GM20431 (cell line): Measurements from ENCODE around the gene KAT6B.
"Not testable (repeated sequence)": the region's sequence is repeated elsewhere in the genome, so short reads cannot be mapped to it uniquely, and the experiment has no call there.

Source experiments
- in situ Hi-C: fragments of 300-500 bp; cut with MseI, MboI; formaldehyde crosslinking; loops from one replicate; pipeline ENCODE4 v1.15.0; 2020; ENCODE audit warnings: low sequenced_read_pairs; ENCODE audit not compliant: unreplicated experiment

KAT6B gene

GRCh38 chr10:74912682-74913081 is 86.3 kb downstream of the KAT6B start:
- in situ Hi-C loops, result no loop called here

- in situ Hi-C loops, result no loop called here
Observed at GRCh38 chr10:74913377-74913979, 87.1 kb downstream of the KAT6B start.

DNA sequence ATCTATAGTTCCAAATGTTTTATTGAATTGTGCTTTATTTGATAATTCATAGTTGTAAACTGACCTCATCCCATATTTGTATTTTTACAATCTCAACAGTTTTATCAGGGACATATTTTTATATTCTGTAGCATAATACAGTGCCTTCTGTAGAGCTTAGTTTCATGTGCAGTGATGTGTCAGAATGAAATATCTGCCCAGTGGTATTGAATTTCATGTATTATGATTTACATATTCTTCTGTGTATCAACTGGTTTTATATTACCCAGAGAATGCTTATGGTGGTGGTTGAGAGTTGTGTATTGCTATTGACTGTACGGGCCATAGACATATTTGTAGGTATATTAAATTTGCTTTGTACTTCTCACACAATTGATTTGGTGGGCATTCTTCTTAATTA is 89.9 kb downstream of the KAT6B start:
- in situ Hi-C loops, result no loop called here

DNA sequence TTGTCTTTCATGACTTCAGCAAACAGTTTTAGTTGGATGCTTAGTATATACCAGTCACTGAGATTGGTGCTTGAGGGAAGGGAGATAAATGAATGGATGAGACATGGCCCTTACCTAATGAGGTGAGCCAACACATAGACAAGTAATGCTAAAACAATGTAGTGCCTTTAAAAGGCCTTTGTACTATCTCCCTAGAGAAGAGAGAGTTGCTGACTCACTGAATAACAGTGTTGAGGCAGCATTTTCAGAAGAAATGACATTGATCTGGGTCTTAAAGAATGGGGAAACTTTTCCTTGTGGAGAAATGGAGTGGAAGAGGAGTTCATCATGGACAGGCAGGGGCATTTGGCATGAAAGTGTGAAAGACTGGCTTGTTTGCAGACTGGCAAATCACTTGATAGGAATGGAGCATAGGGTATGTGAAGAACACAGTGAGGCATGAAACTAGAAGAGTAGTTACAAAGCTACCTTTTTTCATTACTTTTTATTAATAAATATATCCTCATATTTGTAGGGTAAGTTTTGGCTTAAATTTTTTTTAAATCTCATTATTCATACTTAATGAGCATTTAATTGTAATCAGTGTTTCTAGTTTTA is 91.2 kb downstream of the KAT6B start:
- in situ Hi-C loops, result no loop called here

DNA sequence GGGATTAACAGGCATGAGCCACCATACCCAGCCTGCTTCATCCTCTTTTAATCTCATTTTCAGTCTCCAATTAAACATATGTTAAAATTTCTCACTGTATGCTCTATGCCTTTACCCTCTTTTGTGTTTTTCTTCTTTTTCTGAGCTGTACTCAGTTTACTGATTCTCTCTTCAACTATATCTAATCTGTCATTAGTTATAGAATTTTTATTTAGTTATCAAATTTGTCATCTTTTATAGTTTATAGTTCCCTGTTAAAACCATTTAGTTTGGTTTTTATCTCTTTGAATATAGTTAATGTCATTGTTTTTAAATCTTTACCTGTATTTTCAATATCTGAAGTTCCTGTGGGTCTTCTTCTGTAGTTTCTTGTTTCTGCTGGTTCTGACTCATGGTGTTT is 93.3 kb downstream of the KAT6B start:
- in situ Hi-C loops, result no loop called here

- in situ Hi-C loops, result not testable (repeated sequence)
Observed at GRCh38 chr10:74921070-74921469, 94.7 kb downstream of the KAT6B start.

DNA sequence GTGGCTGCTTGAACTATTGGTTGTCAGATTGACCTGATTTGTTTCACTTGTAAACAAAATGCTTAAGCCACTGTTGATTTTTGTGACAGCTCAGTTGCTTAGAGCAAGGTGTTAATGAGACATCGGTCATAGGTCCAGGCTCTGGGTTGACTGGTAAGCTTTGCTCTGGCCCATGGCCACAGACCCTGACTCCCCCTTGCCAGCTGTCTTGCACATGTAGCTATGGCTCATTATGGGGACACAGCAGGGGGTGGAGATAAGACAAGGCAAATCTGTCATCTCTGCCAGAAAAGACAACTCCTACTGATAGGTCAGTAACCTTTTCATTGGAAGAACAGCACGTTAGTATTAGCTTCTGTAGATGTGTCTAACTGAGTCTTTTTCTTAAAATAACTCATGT is 95.3 kb downstream of the KAT6B start:
- in situ Hi-C loops, result no loop called here

GRCh38 chr10:74922921-74923320 is 96.5 kb downstream of the KAT6B start:
- in situ Hi-C loops, result no loop called here

- in situ Hi-C loops, result no loop called here
Observed at GRCh38 chr10:74923556-74923955, 97.2 kb downstream of the KAT6B start.

DNA sequence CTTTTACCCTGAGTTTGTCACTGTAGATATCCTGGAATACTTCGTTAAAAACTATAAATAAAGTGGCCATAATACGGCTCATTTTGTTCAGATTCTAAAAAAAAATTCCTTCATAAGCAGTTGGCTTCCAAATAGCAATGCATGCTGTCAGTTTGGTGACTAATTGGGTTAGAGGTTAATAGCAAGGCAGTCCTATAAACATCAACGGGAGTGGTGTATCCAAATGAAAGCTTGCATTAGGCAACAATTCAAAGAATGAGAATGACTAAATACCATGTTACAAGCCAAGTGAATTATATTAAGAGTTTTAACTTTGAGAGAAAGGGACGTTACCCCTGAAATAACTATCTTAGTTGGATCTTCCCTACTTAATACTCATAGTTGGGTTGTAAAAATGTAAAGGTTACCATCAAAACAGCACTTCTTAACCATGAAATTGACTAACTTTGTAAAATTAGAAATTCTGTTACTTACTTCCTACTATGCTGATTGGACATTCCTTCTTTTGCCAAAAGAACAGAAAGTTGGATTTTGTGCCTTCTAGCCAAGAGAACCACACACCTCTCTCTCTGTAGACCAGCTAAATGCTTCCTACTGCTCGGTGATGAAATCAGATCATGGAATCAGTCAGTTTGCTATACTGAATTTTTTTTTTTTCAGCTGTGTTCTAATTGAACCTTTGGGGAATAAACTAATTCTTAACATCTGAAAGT is 98.0 kb downstream of the KAT6B start:
- in situ Hi-C loops, result no loop called here

DNA sequence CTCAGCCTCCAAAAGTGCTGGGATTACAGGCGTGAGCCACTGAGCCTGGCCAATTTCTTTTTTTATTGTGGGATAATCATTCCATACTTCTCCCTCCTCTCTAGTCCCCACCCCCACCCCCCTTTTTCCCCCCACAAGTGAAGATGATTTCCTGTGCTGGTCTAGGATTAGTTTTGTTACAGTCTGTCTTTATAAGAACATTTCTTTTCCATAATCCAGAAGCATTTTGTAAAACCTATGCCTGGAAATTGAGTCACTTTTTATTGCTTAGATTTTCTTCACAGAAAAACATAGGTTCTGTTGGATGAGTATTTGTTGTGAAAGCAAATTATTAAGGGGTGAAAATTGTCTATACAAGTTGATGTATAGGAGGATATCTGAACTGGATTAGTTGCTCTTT is 98.9 kb downstream of the KAT6B start:
- in situ Hi-C loops, result no loop called here

GRCh38 chr10:74925708-74926107 is 99.3 kb downstream of the KAT6B start:
- in situ Hi-C loops, result no loop called here

DNA sequence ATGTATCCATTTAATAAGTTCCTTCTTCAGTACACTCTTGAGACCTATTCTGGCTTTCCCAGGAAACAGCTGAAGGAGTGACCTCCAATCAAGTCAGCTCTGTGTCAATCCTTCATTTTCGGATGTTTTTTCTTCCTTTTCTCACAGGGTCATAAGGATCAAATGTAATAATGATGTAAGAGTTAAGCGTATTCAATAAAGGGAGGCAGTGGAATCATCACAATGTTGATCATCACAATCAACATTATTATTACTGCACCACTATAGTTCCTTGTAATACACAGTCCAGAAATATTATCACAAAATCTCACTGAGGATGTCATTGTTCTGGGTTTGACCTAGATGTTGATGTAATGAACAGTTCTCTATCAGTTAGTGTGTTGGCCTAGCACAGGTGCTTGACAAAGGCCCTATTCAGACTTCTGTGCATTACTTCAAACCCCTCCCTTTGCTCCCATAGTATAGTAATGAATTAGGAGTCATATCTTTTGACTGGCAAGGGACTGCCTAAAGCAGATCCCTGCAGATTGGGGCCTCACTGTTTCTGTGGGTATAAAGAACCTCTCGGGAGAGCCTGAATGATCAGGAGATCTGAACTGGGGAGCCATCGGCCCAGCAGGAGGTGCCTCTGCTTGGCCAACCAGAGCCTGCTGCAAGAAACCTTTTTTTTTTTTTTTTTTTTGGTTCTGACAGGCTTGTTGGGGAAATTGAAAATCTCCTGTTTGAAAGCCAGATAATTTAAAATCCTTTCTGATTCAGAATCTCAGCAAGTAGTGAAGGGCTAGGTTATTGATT is 100.6 kb downstream of the KAT6B start:
- in situ Hi-C loops, result no loop called here

GRCh38 chr10:74927701-74928100 is 101.3 kb downstream of the KAT6B start:
- in situ Hi-C loops, result no loop called here

DNA sequence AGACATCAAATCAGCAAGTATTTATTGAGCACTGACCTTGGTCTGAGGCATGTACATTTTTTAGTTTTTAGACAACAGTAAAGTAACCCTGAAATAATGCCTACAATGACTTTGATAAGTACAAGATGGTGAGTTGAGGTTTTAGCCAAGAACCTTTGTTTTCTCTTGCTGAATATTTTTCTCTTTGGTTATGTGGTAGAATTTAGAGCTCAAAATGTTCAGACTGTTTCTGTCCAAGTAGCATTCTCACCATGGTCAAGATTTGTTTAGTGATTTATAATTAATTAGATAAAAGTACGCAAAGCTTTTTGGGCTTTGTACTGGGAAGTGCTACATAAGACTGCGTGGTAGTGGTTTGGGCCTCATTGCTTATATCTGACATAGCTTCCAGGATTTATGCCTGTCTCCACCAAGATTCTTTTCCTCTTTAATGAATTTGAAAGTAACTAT is 102.4 kb downstream of the KAT6B start:
- in situ Hi-C loops, result no loop called here

DNA sequence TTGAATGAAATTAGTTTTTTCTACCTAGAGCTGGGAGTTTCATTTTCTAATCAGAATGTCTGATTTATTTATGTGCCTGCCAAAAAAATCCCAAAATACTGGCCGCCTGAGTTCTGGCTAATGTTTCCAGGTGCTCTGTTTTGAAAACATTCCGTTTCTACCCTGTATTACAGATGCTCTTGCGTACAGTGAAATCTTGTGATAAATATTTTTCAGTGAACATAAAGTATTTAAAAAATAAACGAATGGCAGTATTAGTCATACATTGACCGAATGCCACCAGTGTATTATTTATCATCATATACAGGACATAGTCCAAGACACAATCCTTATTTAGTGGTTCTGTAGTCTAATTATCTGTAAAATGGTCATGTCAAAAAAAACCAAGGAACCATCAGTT is 102.8 kb downstream of the KAT6B start:
- in situ Hi-C loops, result no loop called here

DNA sequence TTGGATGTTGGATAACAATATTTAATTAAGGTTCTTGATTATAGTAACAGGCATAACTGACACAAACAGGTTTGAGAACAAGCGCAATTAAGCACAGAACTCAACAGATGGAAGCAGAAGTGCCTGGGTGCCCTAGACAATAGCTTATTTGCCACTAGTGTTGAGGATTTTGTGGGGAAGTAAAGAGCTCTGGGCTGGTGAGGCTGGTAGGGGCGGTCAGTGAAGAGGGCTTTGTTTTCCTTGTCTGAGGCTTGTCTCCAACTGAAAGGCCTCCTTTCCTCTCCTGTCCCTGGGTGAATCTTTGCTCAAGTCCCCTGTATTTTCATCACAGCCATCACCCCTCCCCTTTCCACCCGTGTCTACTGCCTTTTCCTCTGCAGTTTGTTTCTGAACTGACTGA is 104.6 kb downstream of the KAT6B start:
- in situ Hi-C loops, result no loop called here

- in situ Hi-C loops, result no loop called here
Observed at GRCh38 chr10:74932648-74933047, 106.2 kb downstream of the KAT6B start.

- in situ Hi-C loops, result no loop called here
Observed at GRCh38 chr10:74934100-74934812, 107.9 kb downstream of the KAT6B start.

DNA sequence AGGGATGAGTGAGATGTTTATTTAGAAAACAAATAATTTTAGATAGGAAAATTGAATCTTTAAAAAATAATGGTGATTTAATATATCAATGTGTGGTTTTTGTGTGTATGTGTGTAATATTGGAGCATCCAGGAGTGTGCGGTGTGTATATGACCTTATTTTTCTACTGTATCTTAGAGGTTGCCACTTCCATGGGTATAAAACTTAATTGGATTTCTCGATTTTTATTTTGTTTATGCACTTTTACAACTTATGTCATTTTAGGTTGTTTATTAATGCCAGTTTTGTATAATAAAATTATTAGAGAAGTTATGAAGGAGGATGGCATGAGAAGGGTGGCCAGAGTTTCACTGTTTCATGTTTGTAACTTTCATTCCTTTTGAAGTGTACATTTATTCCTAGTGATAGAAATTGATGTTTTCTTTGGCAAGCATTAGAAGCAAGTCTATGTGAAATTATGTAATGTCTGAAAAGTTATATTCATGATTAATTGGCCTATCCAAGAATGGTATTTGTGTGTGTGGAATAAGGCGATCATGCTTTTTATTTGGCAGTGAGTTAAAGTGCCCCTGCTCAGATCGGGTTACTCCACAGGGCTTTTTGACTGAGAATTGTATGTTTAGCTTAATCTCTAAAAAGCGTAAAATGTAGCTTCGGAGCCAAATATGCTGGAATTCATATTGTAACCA is 110.3 kb downstream of the KAT6B start:
- in situ Hi-C loops, result no loop called here
